HG02981 (cell line): ENCODE results near the gene DENND5B.
"Not testable (repeated sequence)": the region's sequence is repeated elsewhere in the genome, so short reads cannot be mapped to it uniquely, and the experiment has no call there.

Source experiments
- ATAC-seq: cut with Tn5 transposase; IDR thresholded peaks from one replicate; pipeline ENCODE4 v1.9.1; 2021; ENCODE audit warnings: mild to moderate bottlenecking, moderate library complexity; ENCODE audit not compliant: unreplicated experiment

DENND5B gene

DNA sequence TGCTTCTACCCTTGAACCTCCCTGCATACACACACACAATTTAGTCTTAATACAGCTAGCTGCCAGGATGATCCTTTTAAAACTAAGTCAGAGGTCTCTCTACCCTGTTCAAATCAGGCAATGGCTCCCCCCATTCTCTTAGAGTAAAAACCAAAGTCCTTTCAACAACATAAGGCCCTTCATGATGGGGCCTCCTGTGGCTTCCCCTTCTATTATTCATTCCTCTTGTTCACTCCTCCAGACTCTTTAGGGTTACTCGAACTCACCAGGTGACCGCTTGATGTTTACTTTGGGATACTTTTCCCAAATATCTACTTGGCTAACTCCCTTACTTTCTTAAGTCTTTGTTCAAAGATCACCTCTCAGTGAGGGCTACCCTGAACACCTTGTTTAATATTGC is 30.4 kb downstream of the DENND5B start:
- no peak for ATAC-seq

DNA sequence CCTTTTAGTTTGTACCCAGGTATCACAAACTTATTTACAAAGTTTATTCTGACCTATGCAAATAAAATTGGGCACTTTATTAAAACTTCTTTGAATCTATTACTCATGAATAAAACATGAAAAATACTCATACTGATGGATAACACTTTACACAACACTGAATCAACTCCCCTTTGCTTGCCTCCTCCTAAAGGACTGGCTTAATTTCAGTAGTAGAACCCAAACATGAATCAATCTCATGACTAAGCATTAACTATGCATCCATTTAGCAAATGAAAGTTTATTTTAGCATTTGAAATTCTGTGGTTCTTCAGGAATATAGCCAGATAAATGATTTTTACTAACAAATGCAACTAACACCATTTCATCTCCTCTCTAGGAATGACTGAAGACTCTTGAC is 32.4 kb downstream of the DENND5B start:
- no peak for ATAC-seq

DNA sequence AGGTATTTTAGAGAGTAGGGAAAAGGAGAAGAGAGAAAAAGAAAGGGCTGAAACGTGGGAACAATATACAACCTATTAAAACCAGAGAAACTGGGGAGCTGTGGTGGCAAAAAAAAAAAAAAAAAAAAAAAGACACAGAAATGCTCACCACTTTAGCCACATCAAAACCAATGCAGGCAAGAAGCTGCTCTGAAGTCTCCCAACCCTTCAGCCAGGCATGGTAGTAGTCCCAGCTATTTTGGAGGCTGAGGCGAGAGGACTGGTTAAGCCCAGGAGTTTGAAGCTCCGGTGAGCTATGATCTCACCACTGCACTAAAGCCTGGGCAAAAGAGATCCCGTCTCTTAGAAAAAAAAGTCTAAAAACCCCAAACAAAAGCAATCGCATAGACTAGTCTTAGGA is 33.2 kb downstream of the DENND5B start:
- ATAC-seq = no peak

DNA sequence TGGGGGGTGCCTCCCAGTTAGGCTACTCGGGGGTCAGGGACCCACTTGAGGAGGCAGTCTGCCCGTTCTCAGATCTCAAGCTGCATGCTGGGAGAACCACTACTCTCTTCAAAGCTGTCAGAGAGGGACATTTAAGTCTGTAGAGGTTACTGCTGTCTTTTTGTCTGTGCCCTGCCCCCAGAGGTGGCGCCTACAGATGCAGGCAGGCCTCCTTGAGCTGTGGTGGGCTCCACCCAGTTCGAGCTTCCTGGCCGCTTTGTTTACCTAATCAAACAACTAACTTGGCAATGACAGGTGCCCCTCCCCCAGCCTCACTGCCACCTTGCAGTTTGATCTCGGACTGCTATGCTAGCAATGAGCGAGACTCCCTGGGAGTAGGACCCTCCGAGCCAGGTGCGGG is 35.5 kb downstream of the DENND5B start:
- ATAC-seq = not testable (repeated sequence)

DNA sequence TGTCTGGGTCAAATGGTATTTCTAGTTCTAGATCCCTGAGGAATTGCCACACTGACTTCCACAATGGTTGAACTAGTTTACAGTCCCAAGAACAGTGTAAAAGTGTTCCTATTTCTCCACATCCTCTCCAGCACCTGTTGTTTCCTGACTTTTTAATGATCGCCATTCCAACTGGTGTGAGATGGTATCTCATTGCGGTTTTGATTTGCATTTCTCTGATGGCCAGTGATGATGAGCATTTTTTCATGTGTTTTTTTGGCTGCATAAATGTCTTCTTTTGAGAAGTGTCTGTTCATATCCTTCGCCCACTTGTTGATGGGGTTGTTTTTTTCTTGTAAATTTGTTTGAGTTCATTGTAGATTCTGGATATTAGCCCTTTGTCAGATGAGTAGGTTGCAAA is 40.3 kb downstream of the DENND5B start:
- ATAC-seq = not testable (repeated sequence)

DNA sequence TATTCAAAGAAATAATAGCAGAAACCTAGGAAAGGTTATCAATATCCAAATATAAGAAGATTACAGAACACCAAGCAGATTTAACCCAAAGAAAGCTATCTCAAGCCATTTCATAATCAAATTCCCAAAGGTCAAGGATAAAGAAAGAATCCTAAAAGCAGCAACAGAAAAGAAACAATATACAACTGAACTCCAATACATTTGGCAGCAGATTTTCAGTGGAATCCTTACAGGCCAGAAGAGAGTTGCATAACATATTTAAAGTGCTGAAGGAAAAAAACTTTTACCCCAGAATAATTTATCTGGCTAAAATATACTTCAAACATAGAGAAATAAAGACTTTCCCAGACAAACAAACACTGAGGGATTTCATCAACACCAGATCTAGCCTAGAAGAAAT is 54.3 kb downstream of the DENND5B start:
- no peak for ATAC-seq

DNA sequence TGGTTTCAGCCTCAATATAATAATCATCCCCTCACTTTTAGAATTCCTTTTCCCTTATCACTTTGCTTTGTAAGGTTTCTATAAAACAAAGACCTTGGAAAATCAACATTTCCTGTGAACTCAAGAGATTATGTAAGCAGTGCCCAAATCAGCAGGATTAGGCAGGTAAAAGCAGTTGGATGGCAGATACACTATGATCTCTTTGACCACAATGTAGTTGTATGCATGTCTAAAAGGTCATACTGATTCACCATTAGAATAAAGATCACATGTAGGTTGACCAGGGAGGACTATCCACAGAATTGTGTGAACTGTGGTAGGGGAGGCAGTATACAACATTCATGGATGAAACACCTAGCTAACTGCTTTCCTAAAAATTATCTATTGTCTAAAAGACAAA is 57.5 kb downstream of the DENND5B start:
- no peak for ATAC-seq

DNA sequence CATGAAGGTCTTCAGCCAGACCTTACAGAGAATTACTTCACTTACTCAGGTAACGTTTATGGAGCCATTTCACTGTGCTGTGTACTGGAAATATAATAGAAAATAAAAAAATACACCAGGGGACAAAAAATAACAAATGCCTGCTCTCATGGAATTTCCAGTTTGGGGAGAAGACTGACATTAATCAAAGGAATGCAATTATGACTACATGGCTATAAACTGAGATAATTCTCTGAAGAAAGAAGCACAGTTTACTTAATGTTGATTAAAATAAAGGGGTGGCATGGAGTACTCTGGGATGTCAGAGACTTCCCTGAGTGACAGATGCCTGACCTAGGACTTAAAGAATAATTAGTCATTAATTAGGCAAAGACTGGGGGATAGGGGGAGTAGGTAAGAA is 59.0 kb downstream of the DENND5B start:
- no peak for ATAC-seq

DNA sequence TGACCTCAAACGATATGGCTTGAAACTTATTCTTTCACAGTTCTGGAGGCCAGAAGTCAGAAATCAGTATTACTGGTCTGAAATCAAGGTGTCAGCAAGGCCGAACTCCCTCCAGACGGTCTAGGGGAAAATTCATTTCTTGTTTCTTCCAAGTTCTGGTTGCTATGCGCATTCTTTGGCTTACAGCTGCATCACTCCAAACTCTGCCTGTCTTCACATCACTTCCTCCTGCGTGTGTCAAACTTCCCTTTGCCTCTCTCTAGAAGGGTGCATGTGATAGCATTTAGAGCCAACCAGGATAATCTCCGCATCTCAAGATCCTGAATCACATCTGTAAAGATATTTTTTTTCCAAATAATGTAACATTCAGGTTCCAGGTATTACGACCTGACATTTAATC is 62.8 kb downstream of the DENND5B start:
- ATAC-seq = no peak

DNA sequence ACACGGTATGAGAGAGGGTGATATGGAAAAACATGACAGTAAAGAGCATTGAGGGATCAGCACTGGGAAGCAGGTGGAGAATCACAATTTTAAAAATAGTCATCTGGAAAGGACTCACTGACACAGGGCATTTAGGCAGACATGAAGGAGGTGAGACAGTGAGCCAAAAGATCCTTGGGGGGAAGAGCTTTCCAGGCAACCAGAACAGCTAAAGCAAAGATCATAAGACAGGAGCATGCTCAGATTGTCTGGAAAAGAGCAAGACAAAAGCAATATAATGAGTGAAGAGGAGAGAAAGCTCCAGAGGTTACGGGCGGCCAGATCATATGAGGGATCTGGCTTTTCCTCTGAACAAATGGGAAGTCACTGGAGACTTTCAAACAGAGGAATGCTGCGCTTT is 63.9 kb downstream of the DENND5B start:
- ATAC-seq = no peak

DNA sequence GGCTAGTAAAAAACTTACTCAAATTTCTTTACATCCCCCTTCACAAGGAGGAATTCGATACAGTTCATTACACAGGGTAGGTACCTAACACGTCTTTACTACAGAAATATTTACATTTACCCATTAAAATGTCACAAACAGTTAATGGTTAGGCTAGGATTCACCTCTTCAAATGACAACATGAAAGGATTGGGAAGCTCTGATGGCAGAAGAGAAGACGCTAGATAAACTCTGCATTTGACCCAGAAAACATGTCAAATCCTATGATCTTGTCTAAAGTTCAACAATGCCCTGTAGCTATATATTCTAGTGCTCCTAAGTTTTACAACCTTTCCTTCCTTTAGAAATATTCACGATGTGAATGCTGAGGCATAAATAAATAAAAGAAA is 64.8 kb downstream of the DENND5B start:
- ATAC-seq = no peak

DNA sequence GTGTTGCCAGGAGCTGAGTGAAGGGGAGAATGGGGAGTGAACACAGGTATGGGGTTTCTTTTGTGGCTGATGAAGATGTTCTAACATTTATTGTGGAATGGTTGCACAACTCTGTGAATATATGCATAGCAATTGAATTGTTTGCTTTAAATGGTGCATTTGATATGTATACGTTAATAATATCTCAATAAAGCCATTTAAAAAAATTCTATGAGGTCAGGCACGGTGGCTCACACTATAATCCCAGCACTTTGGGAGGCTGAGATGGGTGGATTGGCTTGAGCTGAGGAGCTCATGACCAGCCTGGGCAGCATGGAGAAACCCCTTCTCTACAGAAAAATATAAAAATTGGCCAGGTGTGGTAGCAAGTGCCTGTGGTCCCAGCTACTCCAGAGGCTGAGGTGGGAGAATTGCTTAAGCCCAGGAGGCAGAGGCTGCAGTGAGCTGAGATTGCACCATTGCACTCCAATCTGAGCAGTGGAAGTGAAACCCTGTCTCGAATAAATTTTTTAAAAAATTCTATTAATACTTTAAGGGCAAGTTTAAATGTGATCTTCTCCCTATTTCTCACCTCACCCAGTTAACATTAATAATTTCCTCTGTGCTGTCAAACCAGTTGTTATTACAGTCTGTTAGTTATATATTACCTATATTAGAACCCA is 65.3 kb downstream of the DENND5B start:
- ATAC-seq = no peak

DNA sequence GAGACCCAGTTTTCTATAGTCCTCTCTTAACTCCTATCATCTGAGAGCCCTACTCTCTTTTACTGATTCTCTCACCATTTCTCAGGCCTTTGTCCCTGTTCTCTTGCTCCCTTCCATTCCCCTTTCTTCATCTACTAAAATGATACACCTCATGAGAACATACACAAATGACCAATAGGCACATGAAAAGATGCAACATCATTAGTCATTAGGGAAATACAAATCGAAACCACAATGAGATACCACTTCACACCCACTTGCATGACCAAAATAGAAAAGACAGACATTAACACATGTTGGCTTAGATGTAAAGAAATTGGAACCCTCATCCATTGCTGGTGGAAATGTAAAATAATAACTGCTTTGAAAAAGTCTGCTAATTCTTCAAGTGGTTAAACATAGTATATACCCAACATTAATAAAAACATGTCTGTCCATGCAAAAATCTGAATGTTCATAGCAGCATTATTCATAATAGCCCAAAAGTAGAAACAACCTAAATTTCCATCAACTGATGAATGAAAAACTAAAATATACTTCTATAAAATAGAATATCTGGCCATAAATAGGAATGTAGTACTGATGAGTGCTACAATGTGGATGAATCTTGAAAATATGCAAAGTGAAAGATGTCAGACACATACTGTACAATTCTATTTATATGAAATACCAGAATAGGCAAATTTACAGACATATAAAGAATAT is 66.0 kb downstream of the DENND5B start:
- peak; percentile 91 for ATAC-seq

DNA sequence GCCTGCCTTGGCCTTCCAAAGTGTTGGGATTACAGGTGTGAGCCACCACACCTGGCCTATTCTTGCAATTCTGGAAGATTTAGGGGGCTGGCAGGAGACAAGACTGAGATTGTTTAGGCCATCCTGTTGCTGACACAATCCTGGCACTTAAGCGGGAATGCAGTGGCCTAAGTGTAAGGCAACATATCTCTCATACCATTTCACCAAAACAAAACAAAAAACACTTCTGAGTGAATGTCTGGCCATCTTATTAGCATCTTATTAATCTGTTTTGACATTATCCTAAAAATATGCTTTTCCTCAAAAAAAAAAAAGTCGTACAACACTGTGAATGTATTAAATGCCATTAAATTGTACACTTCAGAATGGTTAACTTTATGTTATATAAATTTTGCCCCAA is 67.6 kb downstream of the DENND5B start:
- no peak for ATAC-seq

DNA sequence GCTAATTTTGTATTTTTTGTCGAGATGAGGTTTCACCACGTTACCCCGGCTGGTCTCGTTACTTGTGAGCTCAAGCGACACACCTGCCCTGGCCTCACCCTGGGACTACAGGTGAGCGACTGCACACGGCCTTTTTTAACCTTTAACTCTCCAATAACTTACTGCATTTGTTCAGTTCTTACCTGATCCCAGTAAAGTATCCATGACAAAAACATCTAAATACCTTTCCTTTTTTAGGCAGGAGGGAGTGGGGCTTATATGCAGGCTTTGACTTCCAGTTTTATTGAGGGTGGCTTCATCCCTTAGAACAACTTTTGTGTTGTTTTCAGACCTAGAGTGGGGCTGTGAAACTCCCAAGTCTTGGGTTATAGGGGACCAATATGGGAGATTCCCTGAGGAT is 68.3 kb downstream of the DENND5B start:
- ATAC-seq = no peak

DNA sequence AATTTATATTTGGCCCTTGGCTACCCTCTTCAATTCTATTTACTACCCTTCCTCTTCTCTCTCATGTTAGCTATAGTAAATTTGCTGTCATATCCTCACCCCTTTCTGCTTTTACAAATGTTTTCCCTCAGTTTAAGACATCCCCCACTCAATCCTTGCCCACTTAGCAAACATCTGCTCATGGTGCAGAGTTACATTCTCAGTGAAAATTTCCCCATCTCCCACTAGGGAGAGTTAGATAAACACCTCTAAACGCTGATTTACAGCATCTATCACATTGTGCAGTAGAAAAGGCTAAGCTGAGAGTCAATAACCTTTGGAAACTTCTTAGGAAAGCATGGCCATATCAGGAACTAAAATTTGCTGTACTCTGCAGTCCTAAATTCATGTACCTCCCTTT is 69.0 kb downstream of the DENND5B start:
- ATAC-seq = no peak

DNA sequence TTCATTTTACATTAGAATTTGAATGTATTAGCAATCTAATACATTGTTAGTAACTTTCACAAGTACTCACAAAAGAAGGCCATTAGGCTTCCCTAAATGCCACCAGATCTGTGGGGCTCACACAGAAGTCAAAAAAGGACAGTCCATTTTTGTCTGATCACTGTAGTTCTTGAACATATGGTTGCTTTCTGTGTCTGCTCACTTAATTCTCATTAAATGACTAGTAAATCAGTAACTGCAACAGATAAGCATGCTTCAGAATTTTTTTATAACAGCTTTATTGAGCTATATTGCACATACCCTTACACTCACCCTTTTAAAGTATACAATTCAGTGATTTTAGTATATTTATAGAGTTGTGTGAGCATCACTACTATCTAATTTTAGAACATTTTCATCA is 71.4 kb downstream of the DENND5B start:
- no peak for ATAC-seq

DNA sequence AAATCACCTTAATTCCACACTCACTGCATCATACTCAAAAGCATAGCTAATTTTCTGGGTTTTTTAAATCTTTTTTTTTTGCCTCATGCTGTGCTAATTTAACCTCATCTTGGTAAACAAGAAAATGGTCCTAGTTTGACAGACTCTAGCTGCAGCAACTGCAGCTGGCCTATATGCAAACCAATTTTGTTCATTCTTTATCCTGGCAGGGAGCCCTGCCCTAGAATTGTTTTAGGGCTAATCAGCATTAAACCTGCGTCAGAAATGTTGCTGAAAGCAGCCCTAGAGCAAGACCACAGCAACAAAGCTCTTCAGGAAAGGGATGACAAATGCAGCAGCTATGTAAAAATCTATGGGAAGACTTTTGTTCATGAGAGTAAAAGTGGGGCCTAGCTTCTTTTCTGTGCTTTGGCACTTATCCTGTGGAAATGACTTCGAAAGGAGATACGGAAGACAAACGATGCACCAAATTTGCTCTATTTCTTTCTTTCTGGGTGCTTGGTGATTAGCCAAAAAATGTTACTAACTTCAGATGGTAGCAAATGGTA is 72.2 kb downstream of the DENND5B start:
- ATAC-seq = no peak

DNA sequence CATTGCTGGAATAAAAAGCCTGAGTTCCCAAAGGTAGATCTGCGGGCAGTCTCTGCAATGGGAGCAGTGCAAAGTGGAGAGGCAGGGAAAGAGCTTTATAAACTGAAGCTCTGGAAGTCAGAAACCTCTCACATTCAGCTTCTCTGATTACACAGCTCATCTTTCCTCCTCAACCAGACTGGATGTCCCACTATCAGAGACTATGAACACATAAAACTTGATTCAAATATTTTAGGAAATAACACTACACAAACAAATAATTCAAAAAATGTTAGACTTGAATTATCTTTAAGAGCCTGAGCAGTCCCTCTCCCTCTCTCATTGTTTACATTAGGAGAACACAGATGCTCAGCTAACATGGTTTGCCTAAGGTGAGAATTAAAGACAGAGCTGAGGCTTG is 72.9 kb downstream of the DENND5B start:
- no peak for ATAC-seq

DNA sequence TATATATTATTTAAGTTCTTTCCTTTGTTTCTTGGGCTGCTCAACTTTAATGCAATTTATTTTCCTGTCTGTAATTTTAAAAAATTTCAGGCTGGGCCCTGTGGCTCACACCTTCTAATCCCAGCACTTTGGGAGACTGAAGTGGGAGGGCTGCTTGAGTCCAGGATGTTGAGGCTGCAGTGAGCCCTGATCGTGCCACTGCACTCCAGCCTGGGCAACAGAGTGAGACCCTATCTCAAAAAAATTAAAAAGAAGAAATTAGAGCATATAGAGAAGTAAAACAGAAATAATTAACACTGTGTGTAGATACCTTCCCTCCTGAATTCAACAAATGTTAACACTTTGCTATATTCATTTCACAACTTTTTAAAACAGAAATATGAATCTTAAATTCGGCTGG is 74.2 kb downstream of the DENND5B start:
- ATAC-seq = no peak

DNA sequence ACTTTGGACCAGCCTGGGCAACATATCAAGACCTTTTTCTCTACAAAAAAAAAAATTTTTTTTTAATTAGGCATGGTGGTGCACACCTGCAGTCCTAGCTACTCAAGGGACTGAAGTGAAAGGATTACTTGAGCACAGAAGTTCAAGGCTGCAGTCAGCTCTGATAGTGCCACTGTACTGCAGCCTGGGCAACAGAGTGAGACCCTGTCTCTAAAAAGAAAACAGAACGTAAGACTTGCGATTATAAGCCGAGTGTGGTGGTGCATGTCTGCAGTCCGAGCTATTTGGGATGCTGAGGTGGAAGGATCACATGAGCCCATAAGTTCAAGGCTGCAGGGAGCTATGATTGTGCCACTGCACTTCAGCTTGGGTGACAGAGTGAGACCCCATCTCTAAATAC is 76.0 kb downstream of the DENND5B start:
- ATAC-seq = no peak

DNA sequence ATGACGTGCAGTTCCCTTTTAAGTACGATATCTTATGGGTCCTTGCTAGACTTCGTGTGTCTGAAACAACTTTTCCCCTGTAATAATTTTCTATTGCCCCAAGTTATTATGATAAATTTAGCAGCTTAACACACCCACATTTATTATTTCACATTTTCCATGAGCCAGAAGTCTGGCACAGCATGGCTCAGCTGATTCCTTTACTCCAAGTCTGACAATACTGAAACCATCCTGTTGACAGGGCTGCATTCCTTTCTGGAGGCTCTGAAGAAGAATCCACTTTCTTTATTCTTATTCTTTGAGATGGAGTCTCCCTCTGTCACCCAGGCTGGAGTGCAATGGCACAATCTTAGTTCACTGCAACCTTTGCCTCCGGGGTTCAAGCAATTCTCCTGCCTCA is 80.9 kb downstream of the DENND5B start:
- ATAC-seq = no peak
